HEK293 (cell line): Measurements from ENCODE around the gene DBNL.

Source experiments
- CTCF ChIA-PET: fragments of 350-600 bp; formaldehyde crosslinking; extraction: SDS; loops from one replicate; lab custom pipeline; 2021; ENCODE audit warnings: antibody characterized with exemption; lab: Yijun Ruan, JAX
- POLR2A ChIA-PET: fragments of 300-600 bp; formaldehyde crosslinking; extraction: SDS; loops from one replicate; lab custom pipeline; 2020; ENCODE audit warnings: antibody characterized with exemption, inconsistent platforms; lab: Yijun Ruan, JAX
- H3K27ac ChIP-seq: fragments of 200-500 bp; sonication (Bioruptor generic); 2 replicates; pipeline ENCODE4 v1.5.1; 2014; ENCODE audit warnings: low read depth, low read length, control low read depth, inconsistent platforms; ENCODE audit errors: extremely low read depth
- H3K36me3 ChIP-seq, 2 experiments: fragments of 200-500 bp in 1 of 2; sonication (Bioruptor generic) in 1 of 2; 1 replicate in 1 of 2; 2 replicates in 1 of 2; pipeline ENCODE4 v1.5.1; 2014 to 2017; ENCODE audit warnings: inconsistent platforms in 2 of 2, low read length in 2 of 2; ENCODE audit not compliant: control insufficient read depth in 2 of 2, insufficient read depth in 1 of 2
- H3K4me1 ChIP-seq: fragments of 200-500 bp; sonication (Bioruptor generic); 2 replicates; pipeline ENCODE4 v1.5.1; 2014; ENCODE audit warnings: mild to moderate bottlenecking, low read length, inconsistent platforms; ENCODE audit not compliant: control insufficient read depth, insufficient read depth
- H3K4me3 ChIP-seq: 2 replicates; pipeline ENCODE4 v1.5.1; 2011; ENCODE audit warnings: low read depth, mild to moderate bottlenecking, control low read depth, low read length, moderate library complexity
- H3K9me3 ChIP-seq: fragments of 200-500 bp; sonication (Bioruptor generic); 2 replicates; pipeline ENCODE4 v1.5.1; 2014; ENCODE audit warnings: low read depth, low read length, inconsistent platforms; ENCODE audit not compliant: control insufficient read depth, insufficient read depth
- IKZF3 ChIP-seq: fragments of 450-650 bp; IDR thresholded peaks from 2 replicates; pipeline ENCODE4 v1.5.0; 2018; ENCODE audit warnings: missing biosample characterization, mild to moderate bottlenecking, missing genetic modification characterization, moderate library complexity
- KLF7 ChIP-seq: fragments of 450-650 bp; formaldehyde crosslinking; IDR thresholded peaks from 2 replicates; pipeline ENCODE4 v1.5.1; 2016; ENCODE audit warnings: missing biosample characterization, missing genetic modification characterization, borderline replicate concordance
- KLF9 ChIP-seq: fragments of 450-650 bp; formaldehyde crosslinking; IDR thresholded peaks from 2 replicates; pipeline ENCODE4 v1.5.1; 2016; ENCODE audit warnings: missing biosample characterization, missing genetic modification characterization, low read depth
- SP7 ChIP-seq: fragments of 450-650 bp; formaldehyde crosslinking; IDR thresholded peaks from 2 replicates; pipeline ENCODE4 v1.5.1; 2016; ENCODE audit warnings: missing biosample characterization, missing genetic modification characterization
- ZBTB1 ChIP-seq: fragments of 450-650 bp; formaldehyde crosslinking; IDR thresholded peaks from 2 replicates; pipeline ENCODE4 v1.5.1; 2016; ENCODE audit warnings: missing biosample characterization, missing genetic modification characterization
- ZBTB7A ChIP-seq: fragments of 450-650 bp; formaldehyde crosslinking; IDR thresholded peaks from 2 replicates; pipeline ENCODE4 v1.5.1; 2016; ENCODE audit warnings: low read depth, missing biosample characterization, missing genetic modification characterization
- ZFP41 ChIP-seq: fragments of 450-650 bp; formaldehyde crosslinking; IDR thresholded peaks from 2 replicates; pipeline ENCODE4 v1.5.1; 2016; ENCODE audit warnings: missing biosample characterization, missing genetic modification characterization, borderline replicate concordance
- ZNF174 ChIP-seq: fragments of 450-650 bp; formaldehyde crosslinking; IDR thresholded peaks from 2 replicates; pipeline ENCODE4 v1.5.0; 2017; ENCODE audit warnings: missing biosample characterization, mild to moderate bottlenecking, missing genetic modification characterization
- ZNF175 ChIP-seq: fragments of 450-650 bp; formaldehyde crosslinking; IDR thresholded peaks from 2 replicates; pipeline ENCODE4 v1.5.1; 2016; ENCODE audit warnings: missing biosample characterization, missing genetic modification characterization
- ZNF184 ChIP-seq: fragments of 450-650 bp; IDR thresholded peaks from 2 replicates; pipeline ENCODE4 v1.5.1; 2018; ENCODE audit warnings: missing biosample characterization, mild to moderate bottlenecking, missing genetic modification characterization
- ZNF221 ChIP-seq: fragments of 450-650 bp; formaldehyde crosslinking; IDR thresholded peaks from 2 replicates; pipeline ENCODE4 v1.5.1; 2017; ENCODE audit warnings: missing biosample characterization, missing genetic modification characterization, borderline replicate concordance
- ZNF324 ChIP-seq: fragments of 450-650 bp; formaldehyde crosslinking; IDR thresholded peaks from 2 replicates; pipeline ENCODE4 v1.5.1; 2016; ENCODE audit warnings: missing biosample characterization, missing genetic modification characterization
- ZNF37A ChIP-seq: fragments of 450-650 bp; IDR thresholded peaks from 2 replicates; pipeline ENCODE4 v1.5.1; 2018; ENCODE audit warnings: missing biosample characterization, missing genetic modification characterization
- ZNF530 ChIP-seq: fragments of 450-650 bp; formaldehyde crosslinking; IDR thresholded peaks from 2 replicates; pipeline ENCODE4 v1.5.1; 2016; ENCODE audit warnings: low read depth, missing biosample characterization, missing genetic modification characterization
- ZNF548 ChIP-seq: fragments of 450-650 bp; formaldehyde crosslinking; IDR thresholded peaks from 2 replicates; pipeline ENCODE4 v1.5.1; 2016; ENCODE audit warnings: missing biosample characterization, missing genetic modification characterization
- ZNF600 ChIP-seq: fragments of 450-650 bp; formaldehyde crosslinking; IDR thresholded peaks from 2 replicates; pipeline ENCODE4 v1.5.1; 2016; ENCODE audit warnings: missing biosample characterization, missing genetic modification characterization
- ZNF610 ChIP-seq: fragments of 450-650 bp; formaldehyde crosslinking; IDR thresholded peaks from 2 replicates; pipeline ENCODE4 v1.5.1; 2016; ENCODE audit warnings: missing biosample characterization, missing genetic modification characterization, borderline replicate concordance
- ZNF660 ChIP-seq: fragments of 450-650 bp; IDR thresholded peaks from 2 replicates; pipeline ENCODE4 v1.5.1; 2018; ENCODE audit warnings: missing biosample characterization, mild to moderate bottlenecking, missing genetic modification characterization
- ZNF747 ChIP-seq: fragments of 450-650 bp; formaldehyde crosslinking; IDR thresholded peaks from 2 replicates; pipeline ENCODE4 v1.5.1; 2016; ENCODE audit warnings: missing biosample characterization, missing genetic modification characterization
- ZNF791 ChIP-seq: fragments of 450-650 bp; formaldehyde crosslinking; IDR thresholded peaks from 2 replicates; pipeline ENCODE4 v1.5.1; 2016; ENCODE audit warnings: missing biosample characterization, missing genetic modification characterization
- TF ChIP-seq, protein P1 (sequence below): fragments of 450-650 bp; formaldehyde crosslinking; IDR thresholded peaks from 2 replicates; pipeline ENCODE4 v1.5.1; 2016; ENCODE audit warnings: missing biosample characterization, missing genetic modification characterization
- TF ChIP-seq, protein P2 (sequence below): fragments of 450-650 bp; formaldehyde crosslinking; IDR thresholded peaks from 2 replicates; pipeline ENCODE4 v1.5.1; 2016; ENCODE audit warnings: missing biosample characterization, missing genetic modification characterization
- TF ChIP-seq, protein P3 (sequence below): fragments of 450-650 bp; formaldehyde crosslinking; IDR thresholded peaks from 2 replicates; pipeline ENCODE4 v1.5.1; 2016; ENCODE audit warnings: missing biosample characterization, missing genetic modification characterization
- TF ChIP-seq, protein P4 (sequence below): fragments of 450-650 bp; formaldehyde crosslinking; IDR thresholded peaks from 2 replicates; pipeline ENCODE4 v1.5.1; 2016; ENCODE audit warnings: missing biosample characterization, missing genetic modification characterization
- TF ChIP-seq, protein P5 (sequence below): fragments of 450-650 bp; formaldehyde crosslinking; IDR thresholded peaks from 2 replicates; pipeline ENCODE4 v1.5.1; 2016; ENCODE audit warnings: missing biosample characterization, missing genetic modification characterization

The DBNL gene

DNA sequence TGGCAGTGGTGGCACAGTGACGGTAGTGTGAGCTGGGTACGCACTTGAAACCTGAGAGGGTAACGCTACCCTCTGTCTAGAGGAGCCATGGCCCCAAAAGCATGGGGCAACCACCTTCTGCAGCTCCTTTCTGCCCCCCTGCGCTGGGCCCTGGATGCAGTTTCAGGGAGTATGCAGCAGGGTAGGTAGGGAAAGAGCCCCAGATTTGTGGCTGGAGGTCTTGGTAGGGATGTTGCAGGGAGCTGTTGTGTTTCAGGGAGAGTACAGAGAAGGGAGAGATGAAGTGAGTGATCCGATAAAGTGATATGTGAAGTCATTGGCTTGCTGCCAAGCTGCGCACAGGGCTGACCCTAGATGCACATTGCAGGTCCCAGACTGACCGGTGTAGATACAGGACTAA lies 23.6 kb downstream of the DBNL start:
- ChIA-PET POLR2A (interaction anchor here (0.6 to 2.5 kb wide), 5 partner anchors 13 to 133 kb away, joined by 3 to 11 read pairs (median 4); partner anchors contain the start of genes DBNL and YKT6), CTCF (interaction anchor here (0.6 to 3.3 kb wide), 2 partner anchors 12 to 128 kb away, joined by 3 to 14 read pairs; no protein-coding TSS in a partner anchor)
- Histone ChIP-seq H3K27ac (no peak overlapping the region), H3K4me3 (no peak overlapping the region), H3K36me3 (peaks cover 0 to 6% of the 10 kb centered on the region in 2 experiments; a peak in 2 of 3 replicates), H3K9me3 (no peaks in the 10 kb centered on the region)
- TF ChIP-seq IKZF3 (tag by site-specific recombination) (no peak), ZNF610 (tag by site-specific recombination) (no peak), ZNF184 (tag by site-specific recombination) (no peak), ZNF600 (tag by site-specific recombination) (0 out of 2 replicates have a peak, but pooled peaks have one; percentile 20), ZNF175 (tag by site-specific recombination) (no peak), KLF7 (no peak), ZNF548 (tag by site-specific recombination) (0 out of 2 replicates have a peak, but pooled peaks have one; percentile 43)
- TF ChIP-seq, protein P1, sequence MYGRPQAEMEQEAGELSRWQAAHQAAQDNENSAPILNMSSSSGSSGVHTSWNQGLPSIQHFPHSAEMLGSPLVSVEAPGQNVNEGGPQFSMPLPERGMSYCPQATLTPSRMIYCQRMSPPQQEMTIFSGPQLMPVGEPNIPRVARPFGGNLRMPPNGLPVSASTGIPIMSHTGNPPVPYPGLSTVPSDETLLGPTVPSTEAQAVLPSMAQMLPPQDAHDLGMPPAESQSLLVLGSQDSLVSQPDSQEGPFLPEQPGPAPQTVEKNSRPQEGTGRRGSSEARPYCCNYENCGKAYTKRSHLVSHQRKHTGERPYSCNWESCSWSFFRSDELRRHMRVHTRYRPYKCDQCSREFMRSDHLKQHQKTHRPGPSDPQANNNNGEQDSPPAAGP (tag by site-specific recombination) = no peak
- TF ChIP-seq, protein P2, sequence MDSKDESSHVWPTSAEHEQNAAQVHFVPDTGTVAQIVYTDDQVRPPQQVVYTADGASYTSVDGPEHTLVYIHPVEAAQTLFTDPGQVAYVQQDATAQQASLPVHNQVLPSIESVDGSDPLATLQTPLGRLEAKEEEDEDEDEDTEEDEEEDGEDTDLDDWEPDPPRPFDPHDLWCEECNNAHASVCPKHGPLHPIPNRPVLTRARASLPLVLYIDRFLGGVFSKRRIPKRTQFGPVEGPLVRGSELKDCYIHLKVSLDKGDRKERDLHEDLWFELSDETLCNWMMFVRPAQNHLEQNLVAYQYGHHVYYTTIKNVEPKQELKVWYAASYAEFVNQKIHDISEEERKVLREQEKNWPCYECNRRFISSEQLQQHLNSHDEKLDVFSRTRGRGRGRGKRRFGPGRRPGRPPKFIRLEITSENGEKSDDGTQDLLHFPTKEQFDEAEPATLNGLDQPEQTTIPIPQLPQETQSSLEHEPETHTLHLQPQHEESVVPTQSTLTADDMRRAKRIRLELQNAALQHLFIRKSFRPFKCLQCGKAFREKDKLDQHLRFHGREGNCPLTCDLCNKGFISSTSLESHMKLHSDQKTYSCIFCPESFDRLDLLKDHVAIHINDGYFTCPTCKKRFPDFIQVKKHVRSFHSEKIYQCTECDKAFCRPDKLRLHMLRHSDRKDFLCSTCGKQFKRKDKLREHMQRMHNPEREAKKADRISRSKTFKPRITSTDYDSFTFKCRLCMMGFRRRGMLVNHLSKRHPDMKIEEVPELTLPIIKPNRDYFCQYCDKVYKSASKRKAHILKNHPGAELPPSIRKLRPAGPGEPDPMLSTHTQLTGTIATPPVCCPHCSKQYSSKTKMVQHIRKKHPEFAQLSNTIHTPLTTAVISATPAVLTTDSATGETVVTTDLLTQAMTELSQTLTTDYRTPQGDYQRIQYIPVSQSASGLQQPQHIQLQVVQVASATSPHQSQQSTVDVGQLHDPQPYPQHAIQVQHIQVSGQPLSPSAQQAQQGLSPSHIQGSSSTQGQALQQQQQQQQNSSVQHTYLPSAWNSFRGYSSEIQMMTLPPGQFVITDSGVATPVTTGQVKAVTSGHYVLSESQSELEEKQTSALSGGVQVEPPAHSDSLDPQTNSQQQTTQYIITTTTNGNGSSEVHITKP (tag by site-specific recombination) = no peak
- TF ChIP-seq, protein P3, sequence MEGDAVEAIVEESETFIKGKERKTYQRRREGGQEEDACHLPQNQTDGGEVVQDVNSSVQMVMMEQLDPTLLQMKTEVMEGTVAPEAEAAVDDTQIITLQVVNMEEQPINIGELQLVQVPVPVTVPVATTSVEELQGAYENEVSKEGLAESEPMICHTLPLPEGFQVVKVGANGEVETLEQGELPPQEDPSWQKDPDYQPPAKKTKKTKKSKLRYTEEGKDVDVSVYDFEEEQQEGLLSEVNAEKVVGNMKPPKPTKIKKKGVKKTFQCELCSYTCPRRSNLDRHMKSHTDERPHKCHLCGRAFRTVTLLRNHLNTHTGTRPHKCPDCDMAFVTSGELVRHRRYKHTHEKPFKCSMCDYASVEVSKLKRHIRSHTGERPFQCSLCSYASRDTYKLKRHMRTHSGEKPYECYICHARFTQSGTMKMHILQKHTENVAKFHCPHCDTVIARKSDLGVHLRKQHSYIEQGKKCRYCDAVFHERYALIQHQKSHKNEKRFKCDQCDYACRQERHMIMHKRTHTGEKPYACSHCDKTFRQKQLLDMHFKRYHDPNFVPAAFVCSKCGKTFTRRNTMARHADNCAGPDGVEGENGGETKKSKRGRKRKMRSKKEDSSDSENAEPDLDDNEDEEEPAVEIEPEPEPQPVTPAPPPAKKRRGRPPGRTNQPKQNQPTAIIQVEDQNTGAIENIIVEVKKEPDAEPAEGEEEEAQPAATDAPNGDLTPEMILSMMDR (tag by site-specific recombination) = 0 out of 2 replicates have a peak, but pooled peaks have one; percentile 22
- TF ChIP-seq, all 188 proteins: peak for 3
- H3K4me1 ChIP-seq = peaks cover 3% of the 10 kb centered on the region; the same call in 1 of the 2 replicates

DNA sequence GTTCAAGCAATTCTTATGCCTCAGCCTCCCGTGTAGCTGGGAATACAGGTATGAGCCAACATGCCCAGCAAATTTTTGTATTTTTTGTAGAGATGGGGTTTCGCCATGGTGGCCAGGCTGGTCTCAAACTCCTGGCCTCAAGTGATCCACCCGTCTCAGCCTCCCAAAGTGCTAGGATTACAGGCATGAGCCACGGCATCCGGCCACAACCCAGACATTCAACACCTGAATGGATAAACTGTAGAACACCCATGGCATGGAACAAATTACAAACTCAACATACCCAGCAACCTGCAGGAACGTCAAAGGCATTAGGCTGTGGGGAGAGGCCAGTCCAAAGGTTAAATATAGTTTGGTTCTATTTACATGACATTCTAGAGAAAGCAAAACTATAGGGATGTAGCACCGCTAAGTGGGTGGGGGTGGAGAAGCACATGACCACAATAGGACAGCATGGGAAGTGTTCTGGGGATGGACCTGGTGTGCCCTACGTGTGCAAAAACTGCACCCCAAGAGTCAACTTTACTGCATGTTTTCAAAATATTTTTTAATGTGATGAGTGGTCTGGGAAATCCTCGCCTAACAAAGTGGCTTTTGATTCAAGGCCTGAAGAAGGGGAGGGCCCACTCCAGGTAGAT lies 27.3 kb downstream of the DBNL start:
- Histone ChIP-seq H3K9me3 (no peaks in the 10 kb centered on the region), H3K4me3 (no peak overlapping the region), H3K36me3 (peaks cover 6 to 43% of the 10 kb centered on the region in 2 experiments), H3K27ac (no peak overlapping the region), H3K4me1 (peaks cover 3% of the 10 kb centered on the region; the same call in 1 of the 2 replicates)
- POLR2A ChIA-PET = interaction anchor here (1.1 kb wide), 1 partner anchor 8 kb away, joined by 4 read pairs; no protein-coding TSS in a partner anchor
- CTCF ChIA-PET = interaction anchor here (0.5 to 1.2 kb wide), 5 partner anchors 10 to 106 kb away, joined by 3 to 4 read pairs (median 3); no protein-coding TSS in a partner anchor
- no peak for TF ChIP-seq ZNF175 (tag by site-specific recombination)
- TF ChIP-seq ZNF174 (tag by site-specific recombination) = no peak
- TF ChIP-seq ZBTB7A (tag by site-specific recombination) = no peak
- no peak for TF ChIP-seq ZNF530 (tag by site-specific recombination)
- TF ChIP-seq ZNF660 (tag by site-specific recombination) = no peak
- TF ChIP-seq KLF9 (tag by site-specific recombination) = no peak
- TF ChIP-seq, protein P4, sequence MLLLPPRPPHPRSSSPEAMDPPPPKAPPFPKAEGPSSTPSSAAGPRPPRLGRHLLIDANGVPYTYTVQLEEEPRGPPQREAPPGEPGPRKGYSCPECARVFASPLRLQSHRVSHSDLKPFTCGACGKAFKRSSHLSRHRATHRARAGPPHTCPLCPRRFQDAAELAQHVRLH (tag by site-specific recombination) = no peak
- no peak for TF ChIP-seq SP7 (tag by site-specific recombination)
- no peak for TF ChIP-seq ZNF221 (tag by site-specific recombination)
- TF ChIP-seq ZBTB1 (tag by site-specific recombination) = no peak
- TF ChIP-seq, protein P5, sequence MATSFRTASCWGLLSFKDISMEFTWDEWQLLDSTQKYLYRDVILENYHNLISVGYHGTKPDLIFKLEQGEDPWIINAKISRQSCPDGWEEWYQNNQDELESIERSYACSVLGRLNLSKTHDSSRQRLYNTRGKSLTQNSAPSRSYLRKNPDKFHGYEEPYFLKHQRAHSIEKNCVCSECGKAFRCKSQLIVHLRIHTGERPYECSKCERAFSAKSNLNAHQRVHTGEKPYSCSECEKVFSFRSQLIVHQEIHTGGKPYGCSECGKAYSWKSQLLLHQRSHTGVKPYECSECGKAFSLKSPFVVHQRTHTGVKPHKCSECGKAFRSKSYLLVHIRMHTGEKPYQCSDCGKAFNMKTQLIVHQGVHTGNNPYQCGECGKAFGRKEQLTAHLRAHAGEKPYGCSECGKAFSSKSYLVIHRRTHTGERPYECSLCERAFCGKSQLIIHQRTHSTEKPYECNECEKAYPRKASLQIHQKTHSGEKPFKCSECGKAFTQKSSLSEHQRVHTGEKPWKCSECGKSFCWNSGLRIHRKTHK (tag by site-specific recombination) = no peak
- no peak for TF ChIP-seq ZNF37A (tag by site-specific recombination)
- no peak for TF ChIP-seq ZNF791 (tag by site-specific recombination)
- TF ChIP-seq ZNF747 (tag by site-specific recombination) = no peak
- TF ChIP-seq ZFP41 = no peak
- no peak for TF ChIP-seq ZNF324 (tag by site-specific recombination)
